Neural crest cell (in vitro differentiated cells): ENCODE data around the gene CAPN8. TPM values are rescaled to one million over a fixed set of nuclear protein-coding genes. Genes with fewer than 3 reads are reported as not detected.

Experiments
- DNase-seq: peaks from one replicate; pipeline ENCODE4 v3.0.0; 2021; ENCODE audit warnings: low read depth, mixed read lengths, low spot score
- H3K27ac Mint-ChIP-seq: one replicate; pipeline ENCODE4 v1.8.0; 2021; ENCODE audit warnings: mild to moderate bottlenecking, mixed read lengths; ENCODE audit not compliant: unreplicated experiment
- H3K27me3 Mint-ChIP-seq: 2 replicates; pipeline ENCODE4 v1.8.0; 2021; ENCODE audit warnings: low read depth, mild to moderate bottlenecking, mixed read lengths
- H3K36me3 Mint-ChIP-seq: 2 replicates; pipeline ENCODE4 v1.8.0; 2021; ENCODE audit warnings: low read depth, mild to moderate bottlenecking, mixed read lengths
- H3K4me1 Mint-ChIP-seq: 2 replicates; pipeline ENCODE4 v1.8.0; 2021; ENCODE audit warnings: mixed read lengths
- H3K4me3 Mint-ChIP-seq: one replicate; pipeline ENCODE4 v1.8.0; 2021; ENCODE audit warnings: mild to moderate bottlenecking, mixed read lengths
- H3K9me3 Mint-ChIP-seq: 2 replicates; pipeline ENCODE4 v1.8.0; 2021; ENCODE audit warnings: mixed read lengths
- total RNA-seq: library from RNA; stranded (reverse); gene quantifications from 2 replicates; pipeline ENCODE4 v1.2.1, GENCODE V29; 2021
- TF ChIP-seq, protein P1 (sequence below): fragments of 200-600 bp; sonication (generic); conservative IDR thresholded peaks from 2 replicates; pipeline ENCODE4 v1.5.0; 2021; ENCODE audit warnings: antibody characterized with exemption, mild to moderate bottlenecking

CAPN8 gene
- total RNA-seq, 1 donor from 2014 or later, result not detected

GRCh38 chr1:223504741-223505140 lies 160.8 kb downstream of the CAPN8 start:
- Mint-ChIP-seq H3K36me3 (no peaks in the 10 kb centered on the region), H3K4me1 (no peaks in the 10 kb centered on the region), H3K27me3 (no peaks in the 10 kb centered on the region), H3K9me3 (no peaks in the 10 kb centered on the region), H3K27ac (no peak overlapping the region), H3K4me3 (no peak overlapping the region)
- TF ChIP-seq, protein P1, sequence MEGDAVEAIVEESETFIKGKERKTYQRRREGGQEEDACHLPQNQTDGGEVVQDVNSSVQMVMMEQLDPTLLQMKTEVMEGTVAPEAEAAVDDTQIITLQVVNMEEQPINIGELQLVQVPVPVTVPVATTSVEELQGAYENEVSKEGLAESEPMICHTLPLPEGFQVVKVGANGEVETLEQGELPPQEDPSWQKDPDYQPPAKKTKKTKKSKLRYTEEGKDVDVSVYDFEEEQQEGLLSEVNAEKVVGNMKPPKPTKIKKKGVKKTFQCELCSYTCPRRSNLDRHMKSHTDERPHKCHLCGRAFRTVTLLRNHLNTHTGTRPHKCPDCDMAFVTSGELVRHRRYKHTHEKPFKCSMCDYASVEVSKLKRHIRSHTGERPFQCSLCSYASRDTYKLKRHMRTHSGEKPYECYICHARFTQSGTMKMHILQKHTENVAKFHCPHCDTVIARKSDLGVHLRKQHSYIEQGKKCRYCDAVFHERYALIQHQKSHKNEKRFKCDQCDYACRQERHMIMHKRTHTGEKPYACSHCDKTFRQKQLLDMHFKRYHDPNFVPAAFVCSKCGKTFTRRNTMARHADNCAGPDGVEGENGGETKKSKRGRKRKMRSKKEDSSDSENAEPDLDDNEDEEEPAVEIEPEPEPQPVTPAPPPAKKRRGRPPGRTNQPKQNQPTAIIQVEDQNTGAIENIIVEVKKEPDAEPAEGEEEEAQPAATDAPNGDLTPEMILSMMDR, result no peak
- no peak for DNase-seq

DNA sequence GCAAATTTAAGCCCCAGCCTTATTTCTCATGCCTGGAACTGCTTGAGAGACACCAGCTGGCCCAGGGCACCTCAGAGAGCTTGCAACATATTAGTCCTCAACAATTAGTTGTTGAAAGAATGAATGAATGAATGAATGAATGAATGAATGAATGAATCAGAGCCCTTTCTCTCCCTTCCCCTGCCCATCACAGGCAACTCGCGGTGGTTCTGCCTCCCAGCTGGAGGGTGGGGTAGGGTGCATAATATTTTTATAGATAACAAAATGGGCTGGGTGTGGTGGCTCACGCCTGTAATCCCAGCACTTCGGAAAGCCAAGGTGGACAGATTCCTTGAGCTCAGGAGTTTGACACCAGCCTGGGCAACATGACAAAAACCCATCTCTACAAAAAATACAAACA lies 162.2 kb downstream of the CAPN8 start:
- H3K36me3 Mint-ChIP-seq, result no peaks in the 10 kb centered on the region
- H3K4me3 Mint-ChIP-seq, result no peak overlapping the region

DNA sequence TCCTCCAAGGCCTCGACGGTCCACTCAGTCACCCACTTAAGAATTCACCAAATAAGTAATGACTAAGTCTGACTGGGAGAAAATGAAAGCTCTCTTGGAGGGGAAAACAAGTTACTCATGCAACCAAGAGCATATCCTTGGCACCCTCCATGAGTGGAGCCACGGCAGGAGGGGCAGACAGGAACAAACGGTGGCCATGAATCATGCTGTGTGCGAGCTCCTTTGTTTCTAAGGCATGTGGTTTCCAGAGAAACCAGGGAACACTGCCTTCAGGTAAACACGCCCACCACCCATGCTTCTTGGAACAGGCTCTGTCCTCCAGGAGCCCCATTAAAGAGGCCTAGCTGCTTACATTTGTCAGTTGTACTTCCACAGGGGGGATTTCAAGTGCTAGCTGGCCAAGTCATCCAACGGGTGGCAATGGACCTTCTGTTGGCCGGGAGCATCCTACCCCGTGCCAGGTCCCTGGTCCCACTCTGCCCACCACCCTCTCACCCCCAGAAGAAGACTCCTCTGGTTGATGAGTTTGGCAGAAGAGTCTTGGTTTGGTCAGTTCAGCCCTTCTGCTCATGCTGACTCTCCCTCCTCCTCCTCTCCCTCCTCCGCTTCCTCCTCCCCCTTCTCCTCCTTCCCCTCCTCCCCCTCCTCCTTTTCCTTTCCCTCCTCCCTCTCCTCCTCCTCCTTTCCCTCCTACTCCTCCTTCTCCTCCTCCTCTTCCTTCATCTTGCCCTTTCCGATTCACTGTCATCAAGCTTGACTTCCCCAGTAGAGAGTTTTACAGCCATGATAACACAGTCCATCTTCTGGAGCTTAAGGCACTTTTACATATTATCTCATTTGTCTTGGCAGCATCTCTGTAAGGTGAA lies 164.7 kb downstream of the CAPN8 start:
- Mint-ChIP-seq H3K27me3 (no peaks in the 10 kb centered on the region), H3K36me3 (no peaks in the 10 kb centered on the region), H3K27ac (no peak overlapping the region), H3K9me3 (no peaks in the 10 kb centered on the region), H3K4me1 (no peaks in the 10 kb centered on the region), H3K4me3 (no peak overlapping the region)
- DNase-seq, result no peak
- TF ChIP-seq, protein P1, result no peak

More for the DNA sequence above, 162.2 kb downstream of the CAPN8 start:
- Mint-ChIP-seq H3K4me1 (no peaks in the 10 kb centered on the region), H3K9me3 (no peaks in the 10 kb centered on the region), H3K27ac (no peak overlapping the region), H3K27me3 (no peaks in the 10 kb centered on the region)
- DNase-seq, result no peak
- TF ChIP-seq, protein P1, result no peak

DNA sequence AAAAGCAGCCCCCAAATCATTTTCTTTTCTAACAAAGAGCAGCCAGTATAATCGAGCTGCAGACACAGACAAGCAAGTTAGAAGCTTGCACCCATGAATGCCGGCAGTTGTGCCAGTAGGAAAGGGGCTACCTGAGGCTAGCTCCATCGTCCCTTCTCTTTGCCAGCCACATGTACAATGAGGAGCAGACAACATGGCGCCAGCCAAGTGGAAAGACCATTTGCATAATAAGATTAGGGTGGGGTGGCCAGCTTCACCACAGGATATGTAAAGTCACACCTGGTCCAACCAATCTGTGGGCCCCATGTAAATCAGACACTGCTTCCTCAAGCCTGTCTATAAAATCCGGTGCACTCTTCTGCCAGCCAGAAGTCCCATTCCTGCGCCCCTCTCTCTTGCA lies 168.6 kb downstream of the CAPN8 start:
- Mint-ChIP-seq H3K27ac (no peak overlapping the region), H3K4me3 (no peak overlapping the region), H3K27me3 (no peaks in the 10 kb centered on the region), H3K9me3 (no peaks in the 10 kb centered on the region), H3K36me3 (no peaks in the 10 kb centered on the region), H3K4me1 (no peaks in the 10 kb centered on the region)
- DNase-seq, result no peak
- TF ChIP-seq, protein P1, result no peak

DNA sequence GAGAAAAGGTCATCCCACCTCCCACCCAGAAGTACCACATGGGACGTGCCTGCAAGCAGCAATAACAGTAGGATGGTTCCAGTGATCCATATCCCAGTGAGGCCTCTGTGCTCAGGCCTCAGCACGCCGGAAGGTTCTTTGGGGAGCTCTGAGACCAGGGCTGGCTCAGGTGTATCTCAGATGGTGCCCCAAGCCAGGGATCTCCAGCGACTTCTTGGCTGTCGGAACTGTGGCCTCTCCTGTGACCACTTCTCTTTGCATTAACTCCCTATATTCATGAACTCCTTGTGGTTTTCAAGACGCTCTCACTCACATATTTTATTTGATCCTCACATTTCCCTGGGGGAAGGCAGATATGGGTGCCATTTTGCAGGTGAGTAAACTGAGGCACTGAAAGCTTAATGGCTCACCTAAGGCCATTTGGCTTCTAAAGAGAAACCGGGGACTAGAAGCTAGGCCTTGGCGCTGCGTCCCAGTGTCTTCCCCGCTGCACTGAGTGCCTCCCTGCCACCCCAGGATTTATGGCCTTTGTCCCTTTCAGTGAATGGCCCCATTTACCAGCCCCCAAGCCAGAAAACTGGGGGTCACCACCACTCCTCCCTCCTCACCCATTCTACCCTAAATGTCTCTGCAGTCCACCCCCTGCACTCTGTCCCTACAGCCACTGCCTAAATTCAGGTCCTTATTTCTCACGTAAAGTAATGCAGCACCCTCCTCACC lies 170.4 kb downstream of the CAPN8 start:
- Mint-ChIP-seq H3K4me1 (no peaks in the 10 kb centered on the region), H3K27me3 (no peaks in the 10 kb centered on the region), H3K9me3 (no peaks in the 10 kb centered on the region), H3K36me3 (no peaks in the 10 kb centered on the region), H3K4me3 (no peak overlapping the region), H3K27ac (no peak overlapping the region)
- no peak for DNase-seq
- TF ChIP-seq, protein P1, result no peak
